ENCODE measurements around the gene RBL1. TPM values are rescaled to one million over a fixed set of nuclear protein-coding genes. Genes with fewer than 3 reads are reported as not detected.
"Not testable (repeated sequence)": the region's sequence is repeated elsewhere in the genome, so short reads cannot be mapped to it uniquely, and the experiment has no call there.

Gene RBL1
- total RNA-seq, 2 donors from 2014 or later, result 2.1 to 2.4 TPM

- Histone ChIP-seq H3K4me3 (no peak overlapping the region), H3K27ac (no peak overlapping the region), H3K36me3 (no peaks in the 10 kb centered on the region), H3K27me3 (no peaks in the 10 kb centered on the region), H3K9me3 (no peaks in the 10 kb centered on the region), H3K4me1 (peaks cover 0 to 8% of the 10 kb centered on the region in 2 donors)
- TF ChIP-seq CTCF (IDR thresholded peaks at IDR 0.05), result no peak
- DNase-seq (ENCODE audit: low spot score), result no peak
These were observed 35.7 kb upstream of the RBL1 start for GRCh38 chr20:37131486-37131885.

GRCh38 chr20:37128803-37129202, 33.0 kb upstream of the RBL1 start:
- no peak for DNase-seq (ENCODE audit: low spot score)
- Histone ChIP-seq H3K36me3 (no peaks in the 10 kb centered on the region), H3K27ac (no peak overlapping the region), H3K9me3 (no peaks in the 10 kb centered on the region), H3K4me1 (no peaks in the 10 kb centered on the region), H3K4me3 (no peak overlapping the region), H3K27me3 (no peaks in the 10 kb centered on the region)
- TF ChIP-seq CTCF (IDR thresholded peaks at IDR 0.05), result no peak

GRCh38 chr20:37126290-37126689, 30.5 kb upstream of the RBL1 start:
- H3K27me3 ChIP-seq; H3K36me3 ChIP-seq; H3K9me3 ChIP-seq; H3K4me1 ChIP-seq; DNase-seq (ENCODE audit: low spot score); H3K27ac ChIP-seq; H3K4me3 ChIP-seq: not testable (repeated sequence)

GRCh38 chr20:37123441-37123840, 27.6 kb upstream of the RBL1 start:
- H3K27ac ChIP-seq, result no peak overlapping the region
- no peak for DNase-seq (ENCODE audit: low spot score)
- H3K27me3 ChIP-seq, result no peaks in the 10 kb centered on the region
- no peak overlapping the region for H3K4me3 ChIP-seq
- no peaks in the 10 kb centered on the region for H3K9me3 ChIP-seq
- no peak for TF ChIP-seq CTCF (IDR thresholded peaks at IDR 0.05)
- no peaks in the 10 kb centered on the region for H3K4me1 ChIP-seq
- H3K36me3 ChIP-seq, result no peaks in the 10 kb centered on the region

GRCh38 chr20:37120497-37120896, 24.7 kb upstream of the RBL1 start:
- Histone ChIP-seq H3K4me1 (no peaks in the 10 kb centered on the region), H3K27me3 (no peaks in the 10 kb centered on the region), H3K4me3 (no peak overlapping the region), H3K27ac (no peak overlapping the region), H3K9me3 (no peaks in the 10 kb centered on the region), H3K36me3 (no peaks in the 10 kb centered on the region)
- no peak for DNase-seq (ENCODE audit: low spot score)
- no peak for TF ChIP-seq CTCF (IDR thresholded peaks at IDR 0.05)

GRCh38 chr20:37119356-37120036, 23.7 kb upstream of the RBL1 start:
- Histone ChIP-seq H3K4me3 (no peak overlapping the region), H3K27ac (no peak overlapping the region), H3K4me1 (no peaks in the 10 kb centered on the region), H3K9me3 (no peaks in the 10 kb centered on the region), H3K27me3 (no peaks in the 10 kb centered on the region), H3K36me3 (no peaks in the 10 kb centered on the region)
- no peak for TF ChIP-seq CTCF (IDR thresholded peaks at IDR 0.05)
- DNase-seq (ENCODE audit: low spot score), result no peak
